HG03060 (cell line): ENCODE measurements around the gene YARS2.
A peak's percentile ranks its signal among the peaks of the same experiment; 100 is the strongest.

Experiments
- ATAC-seq: cut with Tn5 transposase; IDR thresholded peaks from one replicate; pipeline ENCODE4 v1.9.1; 2021; ENCODE audit warnings: low read depth, moderate number of reproducible peaks; ENCODE audit not compliant: unreplicated experiment

The YARS2 gene

DNA sequence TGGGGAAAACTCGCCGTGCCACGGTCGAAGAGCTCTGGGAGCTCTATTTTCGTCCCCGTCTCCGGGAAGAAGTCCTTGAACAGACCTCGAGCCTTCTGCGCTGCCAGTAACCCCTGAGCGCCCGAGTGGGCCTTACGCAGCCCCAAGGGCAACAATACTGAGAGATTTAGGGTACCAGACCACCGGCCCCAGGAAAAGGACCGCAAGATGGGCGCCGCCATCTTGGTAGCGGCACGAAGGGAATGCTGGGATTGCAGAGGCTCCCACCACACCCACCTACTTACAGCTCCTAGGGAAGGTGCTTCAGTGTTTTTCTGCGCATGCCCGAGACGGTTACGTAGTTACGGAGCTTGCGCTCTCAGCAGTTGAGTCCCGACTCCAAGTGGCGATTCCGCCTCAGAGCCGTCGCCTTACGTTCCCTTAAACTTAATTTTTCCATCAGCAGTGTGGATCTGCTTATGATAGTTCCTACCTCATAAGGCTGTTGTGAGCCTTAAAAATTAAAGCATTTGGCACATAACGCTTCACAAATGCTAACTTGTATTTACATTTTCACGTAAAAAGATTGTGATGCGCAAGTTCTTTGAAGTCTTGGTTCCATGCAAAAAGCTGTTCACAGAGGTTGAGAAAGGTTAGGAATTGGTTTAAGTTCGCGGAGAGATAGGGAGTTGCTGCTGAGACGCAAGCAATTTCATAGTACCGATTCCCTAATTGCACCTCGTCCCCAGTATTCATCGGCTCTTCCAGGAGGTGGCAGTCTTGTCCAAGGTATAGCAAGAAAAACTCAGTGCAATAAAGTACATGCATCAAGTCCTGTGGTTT, at the start of gene YARS2:
Gene YARS2 (minus strand): TSS at position 244 of the 822 bp plus-strand sequence. CDS start 23 bp downstream, at position 221.
- ATAC-seq: peak; percentile 86

DNA sequence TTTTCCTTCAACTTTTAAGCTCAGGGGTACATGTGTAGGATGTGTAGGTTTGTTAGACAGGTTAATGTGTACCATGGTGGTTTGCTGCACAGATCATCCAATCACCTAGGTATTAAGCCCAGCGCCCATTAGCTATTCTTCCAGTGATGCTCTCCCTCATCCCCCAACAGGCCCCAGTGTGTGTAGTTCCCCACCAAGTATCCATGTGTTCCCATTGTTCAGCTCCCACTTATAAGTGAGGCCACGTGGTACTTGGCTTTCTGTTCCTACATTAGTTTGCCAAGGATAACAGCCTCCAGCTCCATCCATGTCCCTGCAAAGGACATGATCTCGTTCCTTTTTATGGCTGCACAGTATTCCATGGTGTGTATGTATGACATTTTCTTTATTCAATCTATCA, 48.6 kb upstream of the YARS2 start:
- no peak for ATAC-seq

DNA sequence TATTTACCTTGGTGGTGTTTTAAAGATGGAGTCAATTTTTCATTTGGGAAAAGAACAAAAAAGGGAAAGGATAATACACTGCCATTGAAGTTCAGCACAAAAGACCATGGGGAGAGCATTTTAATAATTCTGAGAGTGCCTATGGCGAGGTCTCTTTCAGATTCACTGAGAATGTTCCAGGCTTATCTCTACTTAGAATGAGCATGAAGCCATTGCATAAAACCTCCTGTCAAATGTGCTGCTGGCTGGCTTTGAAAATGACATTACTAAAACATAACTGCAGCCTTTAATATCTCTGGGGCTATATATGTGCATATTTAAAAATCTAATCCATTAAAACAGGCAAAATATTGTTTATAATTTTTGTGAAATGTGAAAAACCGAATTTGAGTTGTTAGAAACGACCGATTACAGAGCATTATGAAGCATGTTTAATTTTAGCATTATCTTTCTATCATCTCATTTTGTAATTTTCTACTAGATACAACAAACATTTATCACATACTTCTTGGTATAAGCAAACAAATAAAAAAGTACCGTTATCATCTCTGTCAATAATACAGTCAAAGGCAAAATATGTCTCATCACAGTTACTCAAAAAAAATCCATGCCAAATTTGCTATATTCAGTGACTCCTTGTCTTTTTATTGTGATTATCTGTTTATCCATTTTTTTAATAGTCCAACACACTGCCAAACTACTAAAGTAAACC, 45.7 kb upstream of the YARS2 start:
- no peak for ATAC-seq

DNA sequence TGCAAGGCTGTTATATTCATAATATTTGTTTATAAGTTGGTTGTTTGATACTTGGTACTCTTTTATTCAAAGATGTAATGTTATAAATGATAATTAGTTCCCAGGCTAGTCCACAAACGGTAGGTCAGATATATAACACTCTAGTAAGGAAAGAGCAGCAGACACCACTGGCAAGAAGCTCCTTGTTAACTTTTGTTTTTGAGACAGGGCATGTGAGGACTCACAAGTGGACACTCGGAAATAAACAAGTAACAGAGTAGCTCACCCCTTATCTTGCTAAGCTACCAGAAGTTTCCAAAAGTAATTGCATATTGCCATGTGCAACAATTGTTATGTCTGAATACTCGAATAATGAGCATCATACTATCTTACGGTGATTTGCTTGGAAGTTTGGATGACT, 38.6 kb upstream of the YARS2 start:
- no peak for ATAC-seq

DNA sequence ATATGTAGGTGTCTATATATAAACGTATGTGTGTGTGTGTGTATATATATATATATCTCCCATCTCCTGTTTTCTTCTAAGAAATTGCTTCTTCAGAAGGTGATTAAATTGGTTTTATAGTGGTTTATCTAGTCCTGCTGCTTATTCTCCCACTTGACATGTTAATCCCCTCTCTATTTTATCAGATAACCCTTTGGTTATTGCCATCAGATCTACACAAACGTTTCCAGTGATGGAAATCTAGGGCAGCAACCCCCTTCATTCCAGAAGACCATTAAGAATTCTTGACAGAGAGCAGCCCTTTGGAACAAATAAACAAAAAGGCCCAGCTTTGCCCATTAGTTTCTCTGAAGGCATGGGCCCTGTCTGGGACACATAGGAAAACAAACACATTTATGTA, 34.2 kb upstream of the YARS2 start:
- no peak for ATAC-seq

DNA sequence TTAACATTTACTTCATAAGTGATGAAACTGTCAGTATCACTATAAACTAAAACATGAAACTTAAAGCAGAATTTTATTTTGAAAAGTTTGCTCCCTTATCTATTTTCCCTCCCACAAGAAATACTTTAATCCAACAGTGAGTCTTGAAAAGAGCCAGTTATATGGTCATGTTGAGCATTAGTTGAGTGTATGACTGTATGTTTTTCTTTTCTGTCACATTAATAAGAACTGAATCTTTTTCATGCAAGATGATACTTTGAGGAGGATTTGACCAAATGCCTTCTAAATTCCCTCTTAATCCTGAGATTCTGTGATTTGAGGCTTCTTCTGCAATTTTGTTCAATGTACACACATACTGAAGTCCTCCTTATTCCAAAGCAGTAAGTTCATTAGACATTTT, 33.7 kb upstream of the YARS2 start:
- ATAC-seq: no peak

DNA sequence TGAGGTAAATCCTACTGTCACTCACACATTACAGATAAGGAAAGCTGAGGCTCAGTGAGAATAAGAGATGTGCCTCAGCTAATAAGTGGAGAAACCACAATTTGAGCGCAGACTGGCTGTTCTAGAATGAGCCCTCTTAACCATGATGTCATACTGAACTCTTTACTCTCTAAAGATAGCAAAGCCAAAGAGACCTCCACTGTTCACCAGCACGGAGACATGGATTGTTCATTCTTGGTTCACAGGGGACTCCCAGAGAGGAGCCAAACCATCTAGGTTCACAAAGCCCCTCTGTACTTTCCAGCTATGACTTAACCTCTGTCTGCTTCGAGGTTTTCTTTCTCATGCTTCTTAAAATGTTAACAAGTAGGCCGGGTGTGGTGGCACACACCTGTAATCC, 32.7 kb upstream of the YARS2 start:
- ATAC-seq: no peak

DNA sequence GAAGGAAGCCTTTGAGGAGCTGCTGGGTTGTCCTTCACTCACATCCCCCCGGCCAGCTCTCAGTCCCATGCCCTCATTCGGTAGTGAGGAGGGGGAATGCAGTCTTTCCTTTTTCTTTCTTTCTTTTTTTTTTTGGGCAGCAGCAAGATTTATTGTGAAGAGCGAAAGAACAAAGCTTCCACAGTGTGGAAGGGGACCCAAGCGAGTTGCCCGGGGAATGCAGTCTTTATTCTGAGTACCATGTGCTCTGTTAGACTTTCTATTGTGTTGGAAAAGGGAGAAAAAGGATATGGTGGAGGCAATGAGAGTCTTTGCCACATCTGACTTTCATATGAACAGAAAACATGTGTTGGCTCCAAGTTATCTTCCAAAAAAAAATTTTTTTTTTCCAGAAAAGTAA, 29.9 kb upstream of the YARS2 start:
- no peak for ATAC-seq

DNA sequence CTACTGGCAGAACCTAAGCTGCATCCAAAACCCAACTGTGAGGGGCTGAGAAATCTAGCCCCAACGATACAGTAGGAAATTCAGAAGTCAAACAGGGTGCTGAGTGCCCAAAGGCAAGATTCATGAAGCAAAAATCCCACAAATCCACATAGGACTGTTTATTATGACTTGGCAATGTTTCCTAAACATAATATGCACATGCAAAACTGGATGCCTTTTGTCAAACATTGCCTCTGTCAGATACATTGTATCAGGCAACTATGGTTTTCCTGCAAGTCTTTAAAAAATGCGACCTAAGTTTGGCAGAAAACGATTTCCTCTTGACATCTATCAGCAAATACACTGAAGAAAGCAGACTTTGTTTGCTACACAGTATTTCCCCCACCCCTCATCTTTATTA, 27.3 kb upstream of the YARS2 start:
- no peak for ATAC-seq

DNA sequence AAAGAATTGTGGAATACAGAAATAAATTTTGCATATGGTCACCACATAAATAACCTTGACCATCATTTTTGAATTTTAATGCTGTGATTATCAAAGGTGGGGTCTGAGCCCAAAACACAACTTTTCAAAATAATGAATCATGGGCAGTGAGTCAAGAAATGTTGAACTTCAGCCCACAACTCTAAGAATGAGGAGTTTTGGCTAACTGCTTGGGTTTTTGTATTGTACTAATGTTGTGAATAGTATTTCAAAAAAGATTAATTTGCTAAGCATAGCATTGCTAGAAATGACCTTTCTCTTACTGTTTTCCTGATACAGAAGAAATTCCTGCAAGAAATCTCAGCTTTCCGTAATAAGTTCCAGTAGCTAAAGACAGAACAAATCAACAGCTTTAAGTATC, 24.4 kb upstream of the YARS2 start:
- ATAC-seq: no peak

DNA sequence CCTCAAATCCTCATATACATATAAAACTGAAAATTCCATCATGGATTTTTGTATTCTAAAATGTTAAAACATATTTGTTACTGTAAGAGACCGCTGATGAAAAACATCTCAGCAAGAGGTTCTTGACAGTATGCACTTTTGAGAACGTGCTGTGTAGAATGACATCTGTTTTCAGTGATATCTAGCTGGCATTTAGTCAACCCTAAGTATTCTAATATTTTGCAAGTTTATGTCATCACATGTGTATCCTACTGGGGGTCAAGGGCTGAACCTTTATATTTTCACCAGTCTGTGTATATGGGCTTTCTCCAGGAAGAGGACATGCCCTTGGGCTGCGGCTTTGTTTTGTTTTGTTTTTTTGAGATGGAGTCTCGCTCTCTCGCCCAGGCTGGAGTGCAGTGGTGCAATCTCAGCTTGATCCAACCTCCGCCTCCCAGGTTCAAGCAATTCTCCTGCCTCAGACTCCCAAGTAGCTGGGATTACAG, 22.0 kb upstream of the YARS2 start:
- no peak for ATAC-seq

DNA sequence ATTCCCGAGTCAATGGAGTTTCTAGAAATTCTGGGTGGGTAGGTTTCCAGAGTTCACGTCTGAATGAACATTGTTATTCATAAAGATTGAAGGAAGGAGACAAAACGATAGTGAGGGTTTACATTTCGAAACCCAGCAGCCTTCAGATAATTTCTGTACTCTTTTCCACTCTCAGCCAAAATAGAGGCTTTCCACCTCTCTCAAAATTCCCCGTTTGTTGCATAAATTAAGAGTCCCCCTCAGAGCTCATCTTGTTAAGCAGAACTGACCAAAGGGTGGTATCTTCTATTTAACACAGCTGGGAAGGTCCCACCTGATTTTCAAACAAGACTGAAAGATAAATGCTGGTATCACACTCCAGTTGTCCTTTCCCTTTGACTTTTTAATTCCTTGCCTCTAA, 21.5 kb upstream of the YARS2 start:
- ATAC-seq: no peak

DNA sequence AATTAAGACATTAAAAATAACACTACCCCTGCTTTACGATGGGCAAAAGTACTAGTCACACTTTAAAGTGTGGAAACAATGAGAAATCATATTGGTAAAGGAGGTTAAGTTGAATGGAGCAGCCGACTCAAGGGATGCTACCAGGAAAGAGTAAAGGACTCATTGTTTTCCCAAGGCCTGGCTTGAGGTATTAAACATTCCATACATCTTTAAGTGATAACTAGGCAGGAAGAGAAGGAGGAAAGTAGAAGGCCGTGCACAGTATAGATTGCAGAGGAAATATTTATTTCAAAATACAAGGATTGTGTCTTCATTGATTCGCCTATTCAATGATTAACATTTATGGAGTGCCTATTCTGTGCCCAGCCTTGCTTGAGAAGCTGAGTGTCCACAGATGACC, 20.6 kb upstream of the YARS2 start:
- ATAC-seq: no peak

DNA sequence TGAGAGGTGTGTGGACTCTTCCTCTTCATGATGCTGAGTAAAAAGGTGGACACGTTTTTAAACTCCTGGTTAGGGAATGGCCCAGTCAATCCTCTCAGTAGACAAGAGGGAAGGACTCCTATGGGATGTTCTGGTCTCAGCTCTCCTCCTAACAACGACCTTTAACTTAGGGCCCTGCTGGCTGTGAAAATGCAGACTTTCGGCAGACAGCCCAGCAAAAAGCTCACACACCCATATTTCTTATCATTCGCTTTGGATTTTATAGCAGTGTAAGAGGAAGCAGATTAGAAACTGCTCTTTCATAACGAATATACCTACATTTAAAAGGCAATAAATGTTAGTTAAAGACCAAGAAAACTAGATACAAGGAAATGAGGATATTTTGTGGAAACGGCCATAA, 18.0 kb upstream of the YARS2 start:
- ATAC-seq: no peak

DNA sequence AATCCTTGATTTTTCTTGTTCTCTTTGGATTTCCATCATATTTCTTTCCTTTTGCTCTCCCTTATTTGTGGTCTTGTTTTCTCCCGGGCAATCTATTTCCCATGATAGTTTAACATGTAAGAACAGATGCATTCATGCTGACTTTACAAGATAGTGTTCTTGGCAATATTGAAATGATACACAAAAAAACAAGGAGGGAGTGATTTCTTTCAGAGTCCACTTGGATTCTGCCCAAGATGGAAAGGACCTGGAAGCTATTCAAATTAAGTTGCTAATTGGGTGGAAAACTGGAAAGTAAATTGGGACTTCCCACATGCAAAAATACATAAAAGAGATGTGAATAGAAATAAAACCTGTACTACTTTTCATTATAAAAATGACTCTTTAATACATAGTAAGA, 14.4 kb upstream of the YARS2 start:
- no peak for ATAC-seq

DNA sequence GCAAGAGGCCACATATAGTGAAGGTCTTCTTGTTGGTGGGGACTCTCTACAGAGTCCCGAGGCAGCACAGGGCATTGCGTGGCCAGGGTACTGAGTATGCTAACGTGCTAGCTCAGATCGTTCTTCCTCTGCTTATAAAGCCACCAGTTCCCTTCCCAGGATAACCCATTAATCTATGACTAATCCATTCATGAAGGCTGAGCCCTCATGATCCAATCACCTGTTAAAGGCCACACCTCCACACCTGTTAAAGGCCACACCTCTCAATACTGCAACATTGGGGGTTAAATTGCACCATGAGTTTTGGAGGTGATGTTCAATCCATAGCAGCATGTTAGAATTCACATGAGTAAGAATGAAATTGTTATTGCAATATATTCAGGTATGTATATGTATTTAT, 12.8 kb upstream of the YARS2 start:
- no peak for ATAC-seq

DNA sequence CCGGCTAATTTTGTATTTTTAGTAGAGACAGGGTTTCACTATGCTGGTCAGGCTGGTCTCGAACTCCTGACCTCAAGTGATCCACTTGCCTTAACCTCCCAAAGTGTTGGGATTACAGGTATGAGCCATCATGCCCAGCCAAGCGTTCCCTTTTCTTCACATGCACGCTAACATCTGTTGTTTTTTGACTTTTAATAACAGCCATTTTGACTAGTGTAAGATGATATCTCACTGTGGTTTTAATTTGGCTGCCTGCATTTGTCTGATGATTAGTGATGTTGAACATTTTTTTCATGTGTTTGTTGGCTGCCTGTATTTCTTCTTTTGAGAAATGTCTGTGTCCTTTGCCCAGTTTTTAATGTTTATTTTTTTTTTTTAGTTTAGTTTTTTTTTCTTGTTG, 10.2 kb upstream of the YARS2 start:
- no peak for ATAC-seq

DNA sequence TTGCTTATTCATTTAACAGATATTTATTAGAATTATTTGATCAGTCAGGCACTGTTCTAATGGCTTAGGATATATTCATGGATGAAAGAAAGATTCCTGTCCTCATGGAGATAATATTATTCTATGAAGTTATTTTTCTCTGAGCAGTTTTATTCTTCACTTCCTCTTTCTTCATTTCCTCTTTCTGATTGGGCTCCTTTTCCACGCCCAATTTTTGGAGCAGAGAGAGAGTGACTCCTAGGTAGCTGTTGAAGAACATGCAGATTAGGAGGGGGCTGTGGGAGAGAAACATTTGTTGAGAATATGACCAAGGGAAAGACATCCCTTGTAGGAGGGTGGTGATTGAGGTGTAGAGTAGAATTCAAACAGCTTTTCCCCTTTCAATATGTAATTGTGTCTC, 6.0 kb upstream of the YARS2 start:
- no peak for ATAC-seq

DNA sequence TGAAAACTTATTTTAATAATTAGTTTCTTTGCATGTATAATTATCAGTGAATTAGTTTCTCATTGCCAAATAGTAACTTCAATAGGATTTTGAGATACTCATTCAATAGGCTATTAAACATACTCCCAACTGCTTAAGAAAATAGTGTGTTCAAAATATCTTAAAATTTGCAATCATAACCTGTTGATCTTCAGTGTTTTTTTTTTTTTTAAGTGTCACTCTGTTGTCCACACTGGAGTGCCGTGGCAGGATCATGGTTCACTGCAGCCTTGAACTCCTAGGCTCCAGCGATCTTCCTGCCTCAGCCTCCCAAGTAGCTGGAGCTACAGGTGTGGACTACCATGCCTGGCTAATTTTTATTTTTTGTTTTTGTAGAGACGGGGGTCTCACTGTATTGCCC, 1.5 kb upstream of the YARS2 start:
- ATAC-seq: no peak

DNA sequence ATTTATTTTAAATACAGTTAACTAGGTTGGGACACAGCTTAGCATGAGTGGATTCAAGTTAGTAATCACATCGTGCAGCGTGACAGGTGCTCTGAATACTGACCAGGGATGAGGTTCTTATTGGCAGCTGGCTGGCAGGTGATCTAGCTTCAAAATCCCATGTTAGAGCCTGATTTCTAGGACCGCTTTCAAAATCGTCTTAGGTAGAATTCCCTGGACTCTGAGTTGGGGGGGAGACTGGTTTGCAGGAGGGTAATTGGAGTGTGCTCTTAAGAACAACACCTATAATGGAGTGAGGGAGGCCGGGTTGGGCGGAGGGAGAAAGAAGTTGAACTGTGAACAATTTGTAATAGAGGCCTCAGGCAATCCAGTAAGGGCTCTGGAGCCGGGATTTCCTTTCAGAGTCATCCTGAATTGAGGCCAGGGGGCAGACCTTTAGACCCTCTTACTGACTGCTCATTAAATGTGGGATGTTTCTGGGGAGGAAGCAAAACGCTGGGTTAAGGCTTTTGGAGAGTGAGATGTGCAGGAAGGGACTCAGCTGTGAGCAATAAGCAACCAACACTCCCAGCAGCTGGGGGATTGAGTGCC, 874 bp upstream of the YARS2 start:
- no peak for ATAC-seq

DNA sequence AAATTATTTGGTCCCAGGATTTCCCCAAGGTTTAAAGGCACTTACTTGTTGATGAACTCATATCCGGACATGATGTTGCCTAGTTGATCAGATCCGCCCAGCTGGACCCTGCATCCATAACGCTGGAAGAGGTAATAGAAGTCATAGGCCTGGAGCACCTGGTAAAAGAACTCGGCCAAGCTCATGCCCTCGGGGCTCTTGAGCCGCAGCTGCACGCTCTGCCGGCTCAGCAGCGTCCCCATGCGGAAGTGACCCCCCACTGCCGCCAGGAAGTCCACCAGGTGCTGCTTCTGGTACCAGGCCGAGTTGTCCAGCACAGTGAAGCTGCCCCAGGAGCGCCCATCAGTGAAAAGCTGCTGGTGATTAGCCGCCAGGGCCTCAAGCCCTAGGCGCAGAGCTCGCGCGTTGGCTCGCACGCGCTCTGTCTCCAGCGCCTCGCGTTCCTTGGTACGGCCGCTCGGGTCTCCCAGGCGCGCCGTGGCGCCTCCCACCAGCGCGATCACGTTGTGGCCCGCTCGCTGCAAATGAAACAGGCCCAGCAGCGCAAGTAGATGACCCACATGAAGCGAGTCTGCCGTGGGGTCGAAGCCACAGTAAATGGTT, 545 bp downstream of the YARS2 start:
- peak; percentile 55 for ATAC-seq
